ENCODE data around the gene PAMR1. TPM values are rescaled to one million over a fixed set of nuclear protein-coding genes. Genes with fewer than 3 reads are reported as not detected.

Gene PAMR1
- total RNA-seq, 1 experiment from 2014 or later, result 1.1 TPM

- Histone ChIP-seq H3K4me1 (replicated peaks; ENCODE audit: insufficient read depth) (no peaks in the 10 kb centered on the region), H2AFZ (no peak overlapping the region), H3K9me3 (ENCODE audit: insufficient read depth, low read depth) (no peaks in the 10 kb centered on the region; the same call in 1 of the 2 replicates), H3F3A (ENCODE audit: insufficient read depth, low read depth) (no peaks in the 10 kb centered on the region), H3K79me2 (ENCODE audit: low read depth) (no peaks in the 10 kb centered on the region), H3K27me3 (ENCODE audit: insufficient read depth, low read depth) (no peaks in the 10 kb centered on the region), H3K36me3 (ENCODE audit: low read depth) (no peaks in the 10 kb centered on the region), H3K9me2 (ENCODE audit: insufficient read depth) (no peaks in the 10 kb centered on the region), H3K4me2 (no peak overlapping the region), H3K4me3 (no peak overlapping the region), H4K20me1 (ENCODE audit: insufficient read depth) (no peaks in the 10 kb centered on the region), H3K27ac (no peak overlapping the region)
- no peak for DNase-seq
- TF ChIP-seq EZH2 (IDR thresholded peaks at IDR 0.05; ENCODE audit: low read depth) (no peak), CTCF (conservative IDR thresholded peaks at IDR 0.05) (no peak)
- CTCF ChIA-PET, result interaction anchor here (0.5 kb wide), 1 partner anchor 81 kb away, joined by 9 read pairs; no protein-coding TSS in a partner anchor
- intact Hi-C loops (cut with micrococcal nuclease; ENCODE audit: unreplicated experiment), result no loop called here
- no TSS peak for BruUV-seq (replicated peaks)
- POLR2A ChIA-PET (ENCODE audit: unreplicated experiment), result interaction anchor here (0.6 kb wide), 1 partner anchor 1394 kb away, joined by 3 read pairs; no protein-coding TSS in a partner anchor
Measured at GRCh38 chr11:35407041-35407440, 118.4 kb downstream of the PAMR1 start.

- Histone ChIP-seq H3K9me2 (ENCODE audit: insufficient read depth) (no peaks in the 10 kb centered on the region), H3K4me1 (replicated peaks; ENCODE audit: insufficient read depth) (no peaks in the 10 kb centered on the region), H3K4me2 (no peak overlapping the region), H3K4me3 (no peak overlapping the region), H3F3A (ENCODE audit: insufficient read depth, low read depth) (no peaks in the 10 kb centered on the region), H3K9me3 (ENCODE audit: insufficient read depth, low read depth) (no peaks in the 10 kb centered on the region; the same call in 1 of the 2 replicates), H3K27ac (no peak overlapping the region), H3K27me3 (ENCODE audit: insufficient read depth, low read depth) (no peaks in the 10 kb centered on the region), H3K79me2 (ENCODE audit: low read depth) (no peaks in the 10 kb centered on the region), H2AFZ (no peak overlapping the region), H3K36me3 (ENCODE audit: low read depth) (no peaks in the 10 kb centered on the region), H4K20me1 (ENCODE audit: insufficient read depth) (no peaks in the 10 kb centered on the region)
- ChIA-PET CTCF (no interaction called here), POLR2A (ENCODE audit: unreplicated experiment) (no interaction called here)
- no TSS peak for BruUV-seq (replicated peaks)
- peak in 1 of 2 experiments; percentile 29 for DNase-seq
- intact Hi-C loops (cut with micrococcal nuclease; ENCODE audit: unreplicated experiment), result no loop called here
- TF ChIP-seq CTCF (conservative IDR thresholded peaks at IDR 0.05), result peak; percentile 66
- TF ChIP-seq EZH2 (IDR thresholded peaks at IDR 0.05; ENCODE audit: low read depth), result no peak
Measured at GRCh38 chr11:35404388-35404775, 121.0 kb downstream of the PAMR1 start.

- no peak for DNase-seq
- Histone ChIP-seq H3K27ac (no peak overlapping the region), H3K27me3 (ENCODE audit: insufficient read depth, low read depth) (no peaks in the 10 kb centered on the region), H3K9me2 (ENCODE audit: insufficient read depth) (no peaks in the 10 kb centered on the region), H3K79me2 (ENCODE audit: low read depth) (no peaks in the 10 kb centered on the region), H3K4me2 (no peak overlapping the region), H3K9me3 (ENCODE audit: insufficient read depth, low read depth) (no peaks in the 10 kb centered on the region; the same call in 1 of the 2 replicates), H3K4me1 (replicated peaks; ENCODE audit: insufficient read depth) (no peaks in the 10 kb centered on the region), H4K20me1 (ENCODE audit: insufficient read depth) (no peaks in the 10 kb centered on the region), H3K4me3 (no peak overlapping the region), H3K36me3 (ENCODE audit: low read depth) (no peaks in the 10 kb centered on the region), H3F3A (ENCODE audit: insufficient read depth, low read depth) (no peaks in the 10 kb centered on the region), H2AFZ (no peak overlapping the region)
- BruUV-seq (replicated peaks), result no TSS peak
- TF ChIP-seq CTCF (conservative IDR thresholded peaks at IDR 0.05), result no peak
- no peak for TF ChIP-seq EZH2 (IDR thresholded peaks at IDR 0.05; ENCODE audit: low read depth)
- CTCF ChIA-PET, result no interaction called here
- POLR2A ChIA-PET (ENCODE audit: unreplicated experiment), result no interaction called here
- intact Hi-C loops (cut with micrococcal nuclease; ENCODE audit: unreplicated experiment), result no loop called here
Measured at GRCh38 chr11:35403765-35404387, 121.5 kb downstream of the PAMR1 start.
